Stromal cell of bone marrow (primary cell): ENCODE measurements around the gene TCERG1L.
"Not testable (repeated sequence)": the region's sequence is repeated elsewhere in the genome, so short reads cannot be mapped to it uniquely, and the experiment has no call there.

Experiments used
- DNase-seq: peaks from one replicate; pipeline ENCODE4 v3.0.0-alpha.2; 2012; ENCODE audit warnings: low read depth

TCERG1L gene

DNA sequence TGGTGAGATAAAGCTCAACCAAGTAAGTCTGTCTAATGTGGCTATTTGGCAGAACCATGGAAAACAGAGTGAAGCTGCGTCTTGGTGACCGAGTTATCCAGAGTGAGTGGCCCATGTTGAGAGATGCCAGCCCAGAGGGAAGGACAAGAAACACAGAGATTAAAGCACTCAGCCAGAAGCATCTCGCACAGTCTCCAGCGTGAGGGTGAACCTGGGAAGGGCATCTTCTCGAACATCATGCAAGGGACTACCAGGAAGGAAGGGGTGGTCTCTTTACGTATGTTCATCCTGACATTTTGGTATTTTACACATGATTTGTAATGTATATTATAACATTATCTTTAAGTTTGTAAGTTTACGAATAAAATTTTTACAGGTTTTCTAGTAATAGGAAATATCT is 146.4 kb downstream of the TCERG1L start:
- DNase-seq = no peak

- DNase-seq = no peak
These were observed 148.4 kb downstream of the TCERG1L start for GRCh38 chr10:131162866-131163843.

GRCh38 chr10:131162211-131162610 is 149.3 kb downstream of the TCERG1L start:
- DNase-seq = no peak

GRCh38 chr10:131161087-131161486 is 150.4 kb downstream of the TCERG1L start:
- no peak for DNase-seq

GRCh38 chr10:131160219-131160875 is 151.2 kb downstream of the TCERG1L start:
- no peak for DNase-seq

DNA sequence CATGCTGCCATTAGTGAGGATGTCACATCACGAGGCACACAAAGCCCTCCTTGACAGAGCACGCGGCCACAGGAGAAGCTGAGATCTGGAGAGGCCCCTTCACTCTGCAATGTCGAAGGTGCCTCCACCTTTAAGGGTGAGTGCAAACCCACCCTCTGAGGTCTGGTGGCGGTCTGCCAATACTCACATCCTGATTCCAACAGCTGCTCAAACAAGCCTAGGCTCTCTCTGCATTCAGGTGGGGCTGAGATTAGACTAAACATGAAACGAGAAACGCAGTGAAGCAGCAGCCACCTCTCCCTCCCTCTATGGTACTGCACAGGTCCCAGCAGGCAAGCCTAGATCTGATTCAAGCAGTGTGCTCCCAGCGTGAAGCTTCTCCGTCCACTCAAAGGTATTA is 151.8 kb downstream of the TCERG1L start:
- no peak for DNase-seq

DNA sequence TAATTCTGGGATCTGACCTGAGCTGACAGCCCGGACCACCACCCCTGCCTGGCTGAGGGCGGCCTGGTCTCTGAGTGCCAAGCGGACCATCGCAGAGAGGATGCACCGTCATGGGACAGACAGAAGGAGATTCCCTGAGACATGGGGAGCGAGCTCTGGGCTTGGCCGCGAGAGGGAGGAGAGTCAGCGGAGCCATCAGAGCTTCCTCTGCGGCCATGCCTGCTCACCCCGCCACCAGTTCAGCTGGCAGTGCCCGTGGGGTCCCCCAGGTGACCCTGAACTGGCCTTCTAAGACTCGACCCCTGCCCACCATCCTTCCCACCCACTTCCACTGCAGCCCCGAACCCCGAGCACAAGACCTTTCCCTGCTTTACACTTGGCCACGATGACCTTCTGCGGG is 152.8 kb downstream of the TCERG1L start:
- DNase-seq = no peak

GRCh38 chr10:131157899-131158298 is 153.6 kb downstream of the TCERG1L start:
- DNase-seq = no peak

GRCh38 chr10:131155876-131156230 is 155.7 kb downstream of the TCERG1L start:
- no peak for DNase-seq

DNA sequence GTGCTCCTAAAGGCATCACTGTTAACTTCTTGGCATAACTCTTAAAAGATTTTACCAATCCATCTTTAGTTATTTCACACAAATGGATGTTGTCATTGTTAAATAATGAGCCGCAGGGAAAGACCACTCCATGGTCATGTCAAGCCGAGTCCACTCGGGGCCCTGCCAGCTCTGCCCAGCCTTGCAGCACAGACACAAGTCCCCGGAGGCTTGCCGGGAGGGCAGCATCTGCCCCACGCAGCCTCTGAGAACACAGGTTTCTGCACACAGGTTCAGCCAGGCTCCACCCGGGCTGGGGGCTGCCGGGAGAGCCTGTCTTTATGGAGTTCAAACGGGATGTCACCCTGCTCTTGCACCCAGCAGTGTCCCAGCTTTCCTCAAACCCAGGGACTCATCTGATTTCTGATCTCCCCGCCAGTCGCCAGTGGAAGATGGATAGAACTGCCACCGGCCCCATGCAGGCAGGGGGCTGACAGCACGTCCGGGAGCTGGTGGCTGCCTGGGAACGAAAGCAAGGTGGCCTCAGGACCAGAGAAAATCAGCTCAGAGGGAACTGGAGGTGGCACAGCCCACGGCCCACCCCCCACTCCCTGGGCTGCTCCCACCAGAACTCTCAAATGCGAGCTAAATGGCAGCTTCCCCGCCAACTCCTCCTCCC is 156.2 kb downstream of the TCERG1L start:
- no peak for DNase-seq

- DNase-seq = no peak
These were observed 157.1 kb downstream of the TCERG1L start for GRCh38 chr10:131154306-131155025.

DNA sequence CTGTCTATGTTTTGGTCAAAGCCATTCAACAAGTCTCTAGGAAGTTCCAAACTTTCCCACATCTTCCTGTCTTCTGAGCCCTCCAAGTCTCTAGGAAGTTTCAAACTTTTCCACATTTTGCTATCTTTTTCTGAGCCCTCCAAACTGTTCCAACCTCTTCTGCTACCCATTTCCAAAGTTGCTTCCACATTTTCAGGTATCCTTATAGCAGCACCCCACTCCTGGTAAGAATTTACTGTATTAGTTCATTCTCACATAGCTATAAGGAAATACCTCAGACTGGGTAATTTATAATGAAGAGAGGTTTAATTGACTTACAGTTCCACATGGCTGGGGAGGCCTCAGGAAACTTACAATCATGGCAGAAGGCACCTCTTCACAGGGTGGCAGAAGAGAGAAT is 159.1 kb downstream of the TCERG1L start:
- not testable (repeated sequence) for DNase-seq

GRCh38 chr10:131150126-131150525 is 161.4 kb downstream of the TCERG1L start:
- no peak for DNase-seq

GRCh38 chr10:131149586-131149985 is 161.9 kb downstream of the TCERG1L start:
- DNase-seq = no peak

- DNase-seq = no peak
These were observed 162.4 kb downstream of the TCERG1L start for GRCh38 chr10:131149111-131149510.

DNA sequence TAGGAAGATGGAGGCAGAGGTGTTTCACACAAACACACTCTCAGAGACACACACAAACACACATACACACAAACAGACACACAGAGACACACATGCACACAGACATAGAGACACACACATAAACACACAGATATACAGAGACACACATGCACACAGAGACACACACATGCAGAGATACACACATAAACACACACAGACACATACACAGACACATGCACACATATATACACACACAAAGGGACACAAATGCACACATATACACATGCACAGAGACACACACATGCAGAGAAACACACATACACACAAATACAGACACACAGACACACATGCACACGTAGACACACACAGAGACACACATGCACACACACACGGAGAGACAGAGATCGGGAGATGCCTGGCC is 163.3 kb downstream of the TCERG1L start:
- no peak for DNase-seq

GRCh38 chr10:131147301-131147975 is 164.1 kb downstream of the TCERG1L start:
- no peak for DNase-seq

GRCh38 chr10:131146790-131147189 is 164.7 kb downstream of the TCERG1L start:
- no peak for DNase-seq

GRCh38 chr10:131145756-131146155 is 165.8 kb downstream of the TCERG1L start:
- no peak for DNase-seq

- DNase-seq = no peak
These were observed 166.7 kb downstream of the TCERG1L start for GRCh38 chr10:131144711-131145375.

GRCh38 chr10:131144196-131144595 is 167.3 kb downstream of the TCERG1L start:
- DNase-seq = no peak
